HG03575 (cell line): ENCODE measurements around the gene GJC1.

Experiments
- ATAC-seq: cut with Tn5 transposase; IDR thresholded peaks from one replicate; pipeline ENCODE4 v1.9.1; 2021; ENCODE audit not compliant: unreplicated experiment, insufficient number of reproducible peaks, low FRiP score; ENCODE audit errors: extremely low read depth

The GJC1 gene

DNA sequence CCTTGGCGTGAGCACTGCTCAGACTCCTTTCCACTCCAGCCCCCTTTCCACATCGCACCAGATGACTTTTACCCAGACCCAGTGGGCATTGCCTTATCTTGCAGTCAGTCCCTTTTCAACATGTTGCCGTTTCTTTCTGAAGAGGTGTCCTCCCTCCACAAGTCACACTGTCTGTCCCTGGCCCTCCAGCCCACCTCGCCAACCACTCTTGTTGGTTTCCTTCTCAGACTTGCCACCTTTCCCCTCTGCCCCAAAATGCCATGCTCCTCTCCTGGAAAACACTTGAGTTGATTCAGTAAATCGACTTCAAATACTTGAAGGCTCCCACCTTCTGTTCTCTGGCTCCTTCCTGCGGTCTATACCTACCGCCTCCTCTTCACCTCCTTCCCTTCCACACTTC is 78.8 kb downstream of the GJC1 start:
- no peak for ATAC-seq

DNA sequence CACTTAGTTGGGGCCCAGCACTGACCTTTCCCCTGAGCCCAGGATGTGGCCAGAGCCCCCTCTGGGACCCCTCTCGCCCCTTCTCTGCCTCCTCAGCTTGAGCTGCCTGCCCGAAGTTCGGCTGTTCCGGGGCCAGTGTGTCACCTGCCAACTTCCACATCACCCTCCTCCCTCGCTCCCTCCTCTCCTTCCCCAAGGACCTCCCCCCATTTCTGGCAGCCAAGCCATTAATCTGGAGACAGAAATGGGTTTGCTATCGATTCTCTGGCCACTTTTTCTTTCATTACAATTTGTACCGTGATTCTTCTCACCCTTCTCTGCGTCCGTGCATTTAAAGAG is 80.1 kb downstream of the GJC1 start:
- no peak for ATAC-seq

DNA sequence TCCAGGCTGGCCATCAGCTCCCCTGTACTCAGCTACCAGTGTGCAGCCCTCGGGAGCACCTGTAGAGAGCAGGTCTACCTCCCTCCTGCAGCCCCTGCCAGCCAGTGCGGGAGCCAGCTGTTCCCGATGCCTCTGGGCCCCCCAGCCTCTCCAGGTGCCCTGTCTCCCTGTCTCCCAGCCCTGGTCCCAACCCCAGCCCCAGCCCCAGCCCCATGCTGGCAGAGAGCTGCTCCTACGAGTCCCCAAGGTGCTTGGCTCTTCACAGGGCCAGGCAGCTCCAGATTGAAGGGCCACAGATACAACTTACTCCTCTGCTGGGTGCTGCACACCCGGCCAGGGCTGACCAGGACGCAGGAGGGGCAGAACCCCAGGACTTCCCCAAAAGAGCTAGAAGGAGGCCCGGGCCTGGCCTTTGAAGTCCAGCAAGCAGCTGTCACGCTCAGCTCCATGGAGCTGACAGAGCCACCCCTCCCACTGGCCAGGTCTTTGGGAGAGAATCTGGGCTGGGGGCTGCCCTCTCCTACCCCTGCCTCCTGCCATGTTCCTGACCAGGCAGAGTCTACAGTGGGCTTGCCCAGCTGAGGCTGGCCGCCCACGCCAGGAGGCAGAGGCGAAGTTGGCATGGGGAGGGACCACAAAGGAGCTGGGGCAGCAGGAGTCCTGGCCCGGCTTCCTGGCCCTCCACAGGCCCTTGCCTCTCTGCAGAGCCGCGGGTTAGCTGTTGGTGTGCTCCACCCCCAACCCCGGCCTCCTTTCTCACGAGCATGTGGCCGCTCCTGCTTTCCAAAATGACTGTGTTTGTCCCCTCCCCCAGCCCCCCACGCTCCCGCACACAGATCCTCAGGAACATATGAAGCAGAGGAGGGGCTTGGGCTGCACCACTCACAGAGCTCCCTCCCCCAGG is 80.8 kb downstream of the GJC1 start:
- ATAC-seq: no peak
